ENCODE data around the gene MPND. TPM values are rescaled to one million over a fixed set of nuclear protein-coding genes. Genes with fewer than 3 reads are reported as not detected.

Gene MPND
- total RNA-seq, 1 experiment from 2014 or later, result 24.3 TPM

DNA sequence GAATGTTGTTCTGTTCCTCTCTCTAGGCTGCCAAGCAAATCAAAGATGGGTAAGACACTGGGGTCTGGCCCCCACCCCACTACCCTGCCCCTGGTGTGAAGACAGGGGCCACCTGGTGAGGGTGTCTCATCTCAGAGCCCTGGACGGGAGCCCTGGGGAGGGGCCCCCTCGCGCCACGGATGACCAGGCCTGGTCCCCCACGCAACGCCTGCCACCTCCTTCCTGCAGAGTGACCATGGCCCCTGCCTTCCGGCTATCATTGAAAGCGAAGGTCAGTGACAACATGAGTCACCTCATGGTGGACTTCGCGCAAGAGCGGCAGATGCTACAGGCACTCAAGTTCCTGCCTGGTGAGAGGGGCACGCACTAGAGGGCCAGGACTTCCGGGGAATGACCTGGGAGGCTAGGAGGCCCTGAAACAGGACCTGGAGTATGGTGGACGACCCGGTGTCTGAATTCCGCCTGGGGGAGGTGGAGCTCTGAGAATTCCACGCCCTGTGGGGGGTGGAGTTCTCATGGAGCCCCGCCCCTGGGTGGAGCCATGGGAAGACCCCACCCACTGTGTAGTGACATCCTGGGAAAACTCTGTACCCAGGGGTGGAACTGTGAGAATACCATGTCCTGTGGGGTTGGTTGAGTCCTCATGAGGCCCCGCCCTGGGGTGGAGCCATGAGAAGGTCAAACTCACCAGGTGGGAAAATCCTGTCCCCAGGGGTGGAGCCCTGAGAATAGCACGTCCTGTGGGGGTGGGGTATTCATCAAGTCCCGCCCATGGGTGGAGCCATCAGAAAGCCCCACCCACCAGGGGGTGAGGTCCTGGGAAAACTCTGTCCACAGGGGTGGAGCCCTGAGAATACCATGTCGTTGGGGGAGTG lies 32.9 kb upstream of the MPND start:
- RAD21 ChIA-PET (ENCODE audit: low non-redundant PET in 1 of 2, low total read pairs in 2 of 2, uncharacterized antibody in 2 of 2, unreplicated experiment in 2 of 2), result no interaction called here
- no peak overlapping the region for H2AFZ ChIP-seq (ENCODE audit: low read depth, low read length, poor library complexity, severe bottlenecking)
- DNase-seq (ENCODE audit: low read depth, low spot score) (peak; percentile 57), ATAC-seq (peak; percentile 81)
- no peaks in the 10 kb centered on the region for H3K79me2 ChIP-seq (ENCODE audit: insufficient read depth, low read length)
- H3K27me3 ChIP-seq (ENCODE audit: insufficient read depth, low read length), result no peaks in the 10 kb centered on the region
- intact Hi-C loops (cut with micrococcal nuclease), result no loop called here
- H3K36me3 ChIP-seq (ENCODE audit: control insufficient read depth in 1 of 2, insufficient read depth in 2 of 2, low read length in 2 of 2), result 0 out of 4 replicates have a peak, but pooled peaks cover 3% of the 10 kb centered on the region in 2 experiments
- no TSS peak for BruUV-seq (replicated peaks)
- H3K4me1 ChIP-seq (ENCODE audit: control insufficient read depth in 1 of 2, insufficient read depth in 2 of 2, low read length in 2 of 2), result peaks cover 6 to 17% of the 10 kb centered on the region in 2 experiments
- CTCF ChIA-PET, result no interaction called here
- TF ChIP-seq ZNF274 (IDR thresholded peaks at IDR 0.05; ENCODE audit: low read depth, low read length), result no peak
- H3K4me3 ChIP-seq (replicated peaks in 1 of 2; ENCODE audit: low read depth in 1 of 2, low read length in 2 of 2), result no peak overlapping the region
- H4K20me1 ChIP-seq (ENCODE audit: insufficient read depth), result no peaks in the 10 kb centered on the region
- POLR2A ChIA-PET, result no interaction called here
- H3K9ac ChIP-seq (ENCODE audit: low read length), result no peak overlapping the region
- H3K27ac ChIP-seq (ENCODE audit: low read depth, low read length), result no peak overlapping the region
- H3K9me3 ChIP-seq (ENCODE audit: control insufficient read depth in 1 of 2, insufficient read depth in 1 of 2, low read depth in 1 of 2, low read length in 2 of 2), result no peaks in the 10 kb centered on the region
- H3K9me2 ChIP-seq (ENCODE audit: insufficient read depth), result no peaks in the 10 kb centered on the region
- peak overlapping the region; percentile 55 for H3K4me2 ChIP-seq (ENCODE audit: low read length)

DNA sequence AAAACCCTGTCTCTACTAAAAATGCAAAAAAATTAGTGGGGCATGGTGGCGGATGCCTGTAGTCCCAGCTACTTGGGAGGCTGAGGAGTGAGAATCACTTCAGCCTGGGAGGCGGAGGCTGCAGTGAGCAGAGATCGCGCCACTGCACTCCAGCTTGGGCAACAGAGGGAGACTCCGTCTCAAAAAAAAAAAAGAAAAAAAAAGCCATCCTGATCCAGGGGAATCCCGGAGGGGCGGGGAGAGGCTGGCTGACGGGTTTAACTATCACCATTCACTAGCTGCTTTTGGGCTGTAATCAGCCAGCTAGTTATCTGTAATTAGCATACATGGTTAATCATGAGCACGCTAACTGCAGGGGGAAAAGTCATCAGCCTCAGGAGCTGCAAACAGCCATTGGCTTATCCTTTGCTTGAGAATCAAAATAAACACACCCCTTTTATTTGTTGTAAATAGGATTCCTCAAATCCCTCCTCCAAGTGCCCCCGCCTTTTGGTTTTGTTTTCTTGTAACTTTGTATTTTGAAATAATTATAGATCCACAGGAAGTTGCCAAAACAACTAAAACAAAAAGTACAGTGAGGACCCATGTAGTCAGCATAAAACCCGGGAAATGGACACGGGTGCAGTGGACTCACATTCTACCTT lies 29.4 kb upstream of the MPND start:
- Histone ChIP-seq H3K4me2 (ENCODE audit: low read length) (no peak overlapping the region), H3K9me3 (ENCODE audit: control insufficient read depth in 1 of 2, insufficient read depth in 1 of 2, low read depth in 1 of 2, low read length in 2 of 2) (no peaks in the 10 kb centered on the region), H3K4me3 (replicated peaks in 1 of 2; ENCODE audit: low read depth in 1 of 2, low read length in 2 of 2) (no peak overlapping the region), H3K9ac (ENCODE audit: low read length) (no peak overlapping the region), H3K79me2 (ENCODE audit: insufficient read depth, low read length) (no peaks in the 10 kb centered on the region), H2AFZ (ENCODE audit: low read depth, low read length, poor library complexity, severe bottlenecking) (no peak overlapping the region), H3K9me2 (ENCODE audit: insufficient read depth) (no peaks in the 10 kb centered on the region), H3K36me3 (ENCODE audit: control insufficient read depth in 1 of 2, insufficient read depth in 2 of 2, low read length in 2 of 2) (0 out of 4 replicates have a peak, but pooled peaks cover 0 to 3% of the 10 kb centered on the region in 2 experiments), H3K4me1 (ENCODE audit: control insufficient read depth in 1 of 2, insufficient read depth in 2 of 2, low read length in 2 of 2) (peaks cover 6 to 17% of the 10 kb centered on the region in 2 experiments), H3K27me3 (ENCODE audit: insufficient read depth, low read length) (no peaks in the 10 kb centered on the region), H3K27ac (ENCODE audit: low read depth, low read length) (no peak overlapping the region), H4K20me1 (ENCODE audit: insufficient read depth) (no peaks in the 10 kb centered on the region)
- ChIA-PET RAD21 (ENCODE audit: low non-redundant PET in 1 of 2, low total read pairs in 2 of 2, uncharacterized antibody in 2 of 2, unreplicated experiment in 2 of 2) (no interaction called here), CTCF (no interaction called here), POLR2A (interaction anchor here (1.3 kb wide), 1 partner anchor 29 kb away, joined by 3 read pairs; no protein-coding TSS in a partner anchor)
- no peak for ATAC-seq
- no peak for DNase-seq (ENCODE audit: low read depth, low spot score)
- BruUV-seq (replicated peaks), result no TSS peak
- intact Hi-C loops (cut with micrococcal nuclease), result no loop called here
- TF ChIP-seq POLR2AphosphoS5 (IDR thresholded peaks at IDR 0.05; ENCODE audit: low read depth, low read length) (no peak), SIN3A (IDR thresholded peaks at IDR 0.05; ENCODE audit: low read depth) (no peak), ZFX (IDR thresholded peaks at IDR 0.05) (no peak), EZH2phosphoT487 (IDR thresholded peaks at IDR 0.05; ENCODE audit: borderline replicate concordance) (no peak), POLR2A (IDR thresholded peaks at IDR 0.05; ENCODE audit: borderline replicate concordance, extremely low read depth, insufficient read depth, insufficient read length) (no peak), JUND (IDR thresholded peaks at IDR 0.05) (no peak), EGR1 (IDR thresholded peaks at IDR 0.05; ENCODE audit: low read depth) (no peak), YY1 (IDR thresholded peaks at IDR 0.05; ENCODE audit: extremely low read depth, insufficient replicate concordance, low read depth, low read length) (no peak), SRF (IDR thresholded peaks at IDR 0.05; ENCODE audit: low read depth) (no peak), ELF1 (IDR thresholded peaks at IDR 0.05; ENCODE audit: borderline replicate concordance, low read depth) (no peak), SP1 (IDR thresholded peaks at IDR 0.05; ENCODE audit: low read depth) (no peak)
- TF ChIP-seq, protein P1, sequence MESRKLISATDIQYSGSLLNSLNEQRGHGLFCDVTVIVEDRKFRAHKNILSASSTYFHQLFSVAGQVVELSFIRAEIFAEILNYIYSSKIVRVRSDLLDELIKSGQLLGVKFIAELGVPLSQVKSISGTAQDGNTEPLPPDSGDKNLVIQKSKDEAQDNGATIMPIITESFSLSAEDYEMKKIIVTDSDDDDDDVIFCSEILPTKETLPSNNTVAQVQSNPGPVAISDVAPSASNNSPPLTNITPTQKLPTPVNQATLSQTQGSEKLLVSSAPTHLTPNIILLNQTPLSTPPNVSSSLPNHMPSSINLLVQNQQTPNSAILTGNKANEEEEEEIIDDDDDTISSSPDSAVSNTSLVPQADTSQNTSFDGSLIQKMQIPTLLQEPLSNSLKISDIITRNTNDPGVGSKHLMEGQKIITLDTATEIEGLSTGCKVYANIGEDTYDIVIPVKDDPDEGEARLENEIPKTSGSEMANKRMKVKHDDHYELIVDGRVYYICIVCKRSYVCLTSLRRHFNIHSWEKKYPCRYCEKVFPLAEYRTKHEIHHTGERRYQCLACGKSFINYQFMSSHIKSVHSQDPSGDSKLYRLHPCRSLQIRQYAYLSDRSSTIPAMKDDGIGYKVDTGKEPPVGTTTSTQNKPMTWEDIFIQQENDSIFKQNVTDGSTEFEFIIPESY (IDR thresholded peaks at IDR 0.05; ENCODE audit: extremely low read depth, insufficient replicate concordance, low read length), result no peak
- TF ChIP-seq, protein P2, sequence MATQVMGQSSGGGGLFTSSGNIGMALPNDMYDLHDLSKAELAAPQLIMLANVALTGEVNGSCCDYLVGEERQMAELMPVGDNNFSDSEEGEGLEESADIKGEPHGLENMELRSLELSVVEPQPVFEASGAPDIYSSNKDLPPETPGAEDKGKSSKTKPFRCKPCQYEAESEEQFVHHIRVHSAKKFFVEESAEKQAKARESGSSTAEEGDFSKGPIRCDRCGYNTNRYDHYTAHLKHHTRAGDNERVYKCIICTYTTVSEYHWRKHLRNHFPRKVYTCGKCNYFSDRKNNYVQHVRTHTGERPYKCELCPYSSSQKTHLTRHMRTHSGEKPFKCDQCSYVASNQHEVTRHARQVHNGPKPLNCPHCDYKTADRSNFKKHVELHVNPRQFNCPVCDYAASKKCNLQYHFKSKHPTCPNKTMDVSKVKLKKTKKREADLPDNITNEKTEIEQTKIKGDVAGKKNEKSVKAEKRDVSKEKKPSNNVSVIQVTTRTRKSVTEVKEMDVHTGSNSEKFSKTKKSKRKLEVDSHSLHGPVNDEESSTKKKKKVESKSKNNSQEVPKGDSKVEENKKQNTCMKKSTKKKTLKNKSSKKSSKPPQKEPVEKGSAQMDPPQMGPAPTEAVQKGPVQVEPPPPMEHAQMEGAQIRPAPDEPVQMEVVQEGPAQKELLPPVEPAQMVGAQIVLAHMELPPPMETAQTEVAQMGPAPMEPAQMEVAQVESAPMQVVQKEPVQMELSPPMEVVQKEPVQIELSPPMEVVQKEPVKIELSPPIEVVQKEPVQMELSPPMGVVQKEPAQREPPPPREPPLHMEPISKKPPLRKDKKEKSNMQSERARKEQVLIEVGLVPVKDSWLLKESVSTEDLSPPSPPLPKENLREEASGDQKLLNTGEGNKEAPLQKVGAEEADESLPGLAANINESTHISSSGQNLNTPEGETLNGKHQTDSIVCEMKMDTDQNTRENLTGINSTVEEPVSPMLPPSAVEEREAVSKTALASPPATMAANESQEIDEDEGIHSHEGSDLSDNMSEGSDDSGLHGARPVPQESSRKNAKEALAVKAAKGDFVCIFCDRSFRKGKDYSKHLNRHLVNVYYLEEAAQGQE (IDR thresholded peaks at IDR 0.05; ENCODE audit: low read depth), result no peak
